HL-60/S4 treated with phorbol 12-myristate 13-acetate at 8.2 ng/mL for 4 days and 3 days (cell line): Measurements from ENCODE around the gene CCDC78.

ENCODE experiments used
- in situ Hi-C: fragments of 300-500 bp; cut with MboI; formaldehyde crosslinking; loops from 2 replicates; pipeline ENCODE4 v1.15.0; 2022; ENCODE audit warnings: low sequenced_read_pairs

The CCDC78 gene

DNA sequence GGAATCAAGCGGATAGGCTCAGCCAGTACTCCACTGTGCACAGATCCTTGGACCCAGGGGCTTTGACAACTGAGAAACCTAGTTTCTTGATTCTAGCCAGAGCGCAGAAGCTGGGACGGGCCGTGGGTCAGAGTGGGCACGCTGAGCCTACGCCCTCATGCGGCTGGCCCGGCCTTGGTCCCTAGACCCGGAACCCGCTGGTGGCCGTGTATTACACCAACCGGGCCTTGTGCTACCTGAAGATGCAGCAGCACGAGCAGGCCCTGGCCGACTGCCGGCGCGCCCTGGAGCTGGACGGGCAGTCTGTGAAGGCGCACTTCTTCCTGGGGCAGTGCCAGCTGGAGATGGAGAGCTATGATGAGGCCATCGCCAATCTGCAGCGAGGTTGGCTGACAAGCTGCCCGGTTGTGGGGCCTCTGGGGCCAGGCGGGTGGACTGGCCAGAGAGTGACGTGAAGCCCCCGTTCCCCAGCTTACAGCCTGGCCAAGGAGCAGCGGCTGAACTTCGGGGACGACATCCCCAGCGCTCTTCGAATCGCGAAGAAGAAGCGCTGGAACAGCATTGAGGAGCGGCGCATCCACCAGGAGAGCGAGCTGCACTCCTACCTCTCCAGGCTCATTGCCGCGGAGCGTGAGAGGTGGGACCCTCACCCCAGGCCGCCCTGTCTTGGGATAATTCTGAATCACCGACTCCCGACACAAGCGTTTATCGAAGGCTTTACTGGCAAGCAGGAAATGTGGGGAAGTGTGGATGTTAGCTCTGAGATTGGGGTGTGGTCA lies 45.1 kb downstream of the CCDC78 start:
- in situ Hi-C loops, result loop anchor here (10.0 kb wide), 1 partner anchor 104 kb away; the partner anchor contains the start of genes CHTF18 and RPUSD1

DNA sequence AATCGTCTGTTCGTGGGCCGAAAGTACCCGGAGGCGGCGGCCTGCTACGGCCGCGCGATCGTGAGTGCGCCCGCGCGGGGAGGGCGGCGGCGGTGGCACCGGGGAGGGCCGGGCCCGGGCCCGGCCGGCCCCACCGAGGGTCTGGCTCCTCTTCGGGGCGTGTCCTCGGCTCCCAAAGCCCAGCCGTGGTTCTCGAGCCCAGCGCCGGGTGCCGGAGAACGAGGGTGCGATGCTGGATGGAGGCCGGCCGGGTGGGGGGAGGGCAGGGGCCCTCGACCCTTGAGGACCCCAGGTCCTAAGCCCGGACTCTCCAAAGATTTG lies 45.7 kb downstream of the CCDC78 start:
- in situ Hi-C loops, result loop anchor here (10.0 kb wide), 1 partner anchor 104 kb away; the partner anchor contains the start of genes CHTF18 and RPUSD1

DNA sequence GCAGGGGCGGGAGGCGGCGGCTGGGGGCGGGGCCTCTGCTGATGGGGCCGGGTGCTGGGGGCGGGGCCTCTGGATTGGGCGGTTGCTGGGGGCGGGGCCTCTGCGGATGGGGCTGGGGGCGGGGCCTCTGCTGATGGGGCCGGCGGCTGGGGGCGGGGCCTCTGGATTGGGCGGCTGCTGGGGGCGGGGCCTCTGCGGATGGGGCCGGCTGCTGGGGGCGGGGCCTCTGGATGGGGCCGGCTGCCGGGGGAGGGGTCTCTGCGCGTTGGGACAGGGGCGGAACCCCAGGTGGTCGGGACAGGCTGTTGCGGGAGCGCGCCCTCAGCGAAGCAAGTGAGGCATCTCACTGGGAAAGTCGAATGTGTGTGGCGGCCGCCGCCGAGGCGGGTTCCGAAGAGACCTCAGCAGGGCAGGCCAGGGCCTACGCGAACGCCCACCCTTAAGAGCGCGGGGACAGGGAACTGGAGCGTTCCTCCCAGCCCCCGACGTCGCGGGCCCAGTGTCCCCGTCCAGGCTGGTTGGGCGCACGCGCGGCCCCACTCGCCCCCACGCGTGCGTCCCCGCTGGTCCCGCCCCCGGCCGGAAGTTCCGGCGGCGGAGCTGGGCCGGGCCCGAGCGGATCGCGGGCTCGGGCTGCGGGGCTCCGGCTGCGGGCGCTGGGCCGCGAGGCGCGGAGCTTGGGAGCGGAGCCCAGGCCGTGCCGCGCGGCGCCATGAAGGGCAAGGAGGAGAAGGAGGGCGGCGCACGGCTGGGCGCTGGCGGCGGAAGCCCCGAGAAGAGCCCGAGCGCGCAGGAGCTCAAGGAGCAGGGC lies 46.2 kb downstream of the CCDC78 start, which contains the start of gene STUB1:
Gene STUB1 (plus strand): TSS at position 597 of the 811 bp plus-strand sequence. CDS start 116 bp downstream, at position 713.
- in situ Hi-C loops, result loop anchor here (10.0 kb wide), 1 partner anchor 105 kb away; the partner anchor contains the start of genes CHTF18 and RPUSD1

DNA sequence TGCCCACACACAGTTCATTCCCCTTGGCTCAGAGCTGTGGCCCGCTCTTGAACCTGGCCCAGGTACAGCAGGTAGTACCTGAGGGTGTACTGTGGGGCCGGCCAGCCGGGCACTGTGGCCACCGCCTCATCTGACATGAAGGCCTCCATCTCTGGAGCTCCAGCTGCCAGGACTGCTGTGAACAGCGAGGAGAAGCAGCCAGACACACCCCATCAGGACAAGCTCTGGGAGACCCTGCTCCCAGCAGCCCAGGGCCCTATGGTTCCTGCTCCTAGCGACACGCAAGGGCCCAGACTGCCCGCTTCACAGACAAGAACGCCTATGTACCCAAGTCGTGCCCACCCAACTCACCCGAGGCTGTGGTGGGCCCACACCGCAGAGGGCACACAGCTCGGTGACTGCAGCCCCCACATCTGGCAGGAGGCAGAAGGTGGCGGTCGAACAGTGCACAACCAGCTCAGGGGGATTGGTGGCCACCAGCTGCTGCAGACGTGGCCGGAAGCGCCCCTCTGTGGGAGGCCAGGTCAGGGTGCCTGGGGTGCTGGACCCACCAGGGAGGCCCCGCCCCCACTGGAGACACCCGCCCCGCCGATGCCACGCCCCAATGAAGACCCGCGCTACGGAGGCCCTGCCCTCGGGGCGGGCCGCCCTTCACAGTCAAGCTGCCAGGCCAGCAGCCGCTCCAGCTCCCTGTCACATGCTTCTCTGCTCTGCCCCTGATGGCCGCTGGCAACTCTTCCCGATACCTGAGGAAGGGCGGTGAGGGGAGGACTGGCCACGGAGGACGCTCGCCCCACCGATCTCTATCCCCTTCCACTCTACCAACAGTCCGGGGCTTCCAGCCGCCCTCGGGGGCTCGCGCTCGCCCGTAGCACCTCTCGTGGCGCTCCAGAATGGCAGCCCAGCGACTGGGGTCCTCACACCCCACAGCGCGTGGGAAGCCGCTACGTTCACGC lies 47.1 kb downstream of the CCDC78 start:
- in situ Hi-C loops, result no loop called here

DNA sequence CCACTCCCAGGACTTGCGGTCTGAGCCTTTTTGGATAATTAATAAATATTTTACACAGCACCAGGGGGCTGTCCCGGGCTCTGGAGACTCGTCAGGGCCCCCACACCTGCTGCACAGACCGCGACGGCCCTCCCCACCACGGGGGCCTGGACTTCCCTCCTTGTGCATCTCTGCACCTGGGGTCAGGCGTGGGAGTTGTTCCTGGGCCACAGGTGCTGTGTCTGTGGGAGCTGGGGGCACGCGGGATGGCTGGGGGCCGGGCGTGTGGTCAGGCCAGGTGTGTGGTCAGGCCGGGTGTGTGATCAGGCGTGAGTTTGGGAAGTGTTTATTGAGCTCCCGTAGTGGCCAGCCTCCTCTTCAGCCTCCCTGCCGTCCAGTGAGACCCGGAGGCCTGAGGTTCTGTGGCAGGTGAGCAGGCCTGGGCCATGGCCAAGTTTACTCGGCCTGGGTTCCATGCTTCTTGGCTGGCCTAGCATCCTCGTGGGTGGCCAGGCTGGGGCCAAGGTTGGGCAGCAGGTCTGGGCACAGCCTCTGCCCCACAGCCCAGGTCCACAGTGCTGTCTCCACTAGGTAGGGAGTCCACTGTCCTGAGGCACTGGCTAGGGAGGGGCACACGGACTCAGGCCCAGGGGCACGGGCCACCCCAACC lies 47.9 kb downstream of the CCDC78 start:
- in situ Hi-C loops, result no loop called here

DNA sequence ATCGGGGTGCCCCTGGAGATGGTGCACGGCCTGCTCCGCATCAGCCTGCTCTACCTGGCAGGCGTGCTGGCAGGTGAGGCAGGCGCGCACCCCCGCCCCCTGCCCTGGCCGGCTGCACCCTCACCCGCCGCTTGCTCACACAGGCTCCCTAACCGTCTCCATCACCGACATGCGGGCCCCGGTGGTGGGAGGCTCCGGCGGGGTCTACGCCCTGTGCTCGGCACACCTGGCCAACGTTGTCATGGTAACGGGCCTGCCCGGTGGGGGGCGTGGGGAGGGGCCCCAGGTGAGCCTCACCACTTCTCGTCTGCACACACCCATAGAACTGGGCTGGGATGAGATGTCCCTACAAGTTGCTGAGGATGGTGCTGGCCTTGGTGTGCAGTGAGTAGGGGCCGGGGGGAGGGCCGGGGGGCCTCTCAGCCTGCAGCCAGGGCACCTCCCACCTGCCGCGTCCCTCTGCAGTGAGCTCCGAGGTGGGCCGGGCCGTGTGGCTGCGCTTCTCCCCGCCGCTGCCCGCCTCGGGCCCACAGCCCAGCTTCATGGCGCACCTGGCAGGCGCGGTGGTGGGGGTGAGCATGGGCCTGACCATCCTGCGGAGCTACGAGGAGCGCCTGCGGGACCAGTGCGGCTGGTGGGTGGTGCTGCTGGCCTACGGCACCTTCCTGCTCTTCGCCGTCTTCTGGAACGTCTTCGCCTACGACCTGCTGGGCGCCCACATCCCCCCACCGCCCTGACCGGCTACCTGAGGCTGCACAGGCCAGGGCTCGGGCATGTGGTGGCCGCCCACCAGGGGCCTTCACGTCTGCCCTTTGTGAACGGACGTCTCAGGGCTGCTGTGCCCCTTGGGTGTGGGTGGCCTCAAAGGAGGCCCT lies 48.7 kb downstream of the CCDC78 start:
- in situ Hi-C loops, result no loop called here

DNA sequence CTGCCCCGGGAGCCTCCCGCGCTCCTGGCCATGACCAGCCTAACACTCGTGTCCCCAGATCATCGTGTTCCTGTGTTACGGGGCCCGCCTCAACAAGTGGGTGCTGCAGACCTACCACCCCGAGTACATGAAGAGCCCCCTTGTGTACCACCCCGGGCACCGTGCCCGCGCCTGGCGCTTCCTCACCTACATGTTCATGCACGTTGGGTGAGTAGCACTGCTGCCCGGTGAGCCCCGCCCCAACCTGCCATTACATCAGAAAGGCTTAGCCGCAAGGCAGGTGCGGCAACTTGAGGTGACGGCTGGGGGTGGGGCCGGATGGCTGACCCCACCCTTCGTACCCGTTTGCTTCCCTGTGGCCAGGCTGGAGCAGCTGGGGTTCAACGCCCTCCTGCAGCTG lies 49.3 kb downstream of the CCDC78 start:
- in situ Hi-C loops, result no loop called here

DNA sequence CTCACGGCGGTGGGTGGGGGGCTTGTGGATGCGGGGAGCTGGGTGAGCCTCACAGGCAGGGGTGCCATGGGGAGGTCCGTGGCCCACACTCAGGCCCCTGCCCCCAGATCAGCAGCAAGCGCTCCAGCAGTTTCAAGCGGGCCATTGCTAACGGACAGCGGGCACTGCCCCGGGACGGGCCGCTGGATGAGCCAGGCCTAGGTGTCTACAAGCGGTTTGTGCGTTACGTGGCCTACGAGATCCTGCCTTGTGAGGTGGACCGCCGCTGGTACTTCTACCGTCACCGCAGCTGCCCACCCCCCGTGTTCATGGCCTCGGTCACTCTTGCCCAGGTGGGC lies 49.7 kb downstream of the CCDC78 start:
- in situ Hi-C loops, result no loop called here

DNA sequence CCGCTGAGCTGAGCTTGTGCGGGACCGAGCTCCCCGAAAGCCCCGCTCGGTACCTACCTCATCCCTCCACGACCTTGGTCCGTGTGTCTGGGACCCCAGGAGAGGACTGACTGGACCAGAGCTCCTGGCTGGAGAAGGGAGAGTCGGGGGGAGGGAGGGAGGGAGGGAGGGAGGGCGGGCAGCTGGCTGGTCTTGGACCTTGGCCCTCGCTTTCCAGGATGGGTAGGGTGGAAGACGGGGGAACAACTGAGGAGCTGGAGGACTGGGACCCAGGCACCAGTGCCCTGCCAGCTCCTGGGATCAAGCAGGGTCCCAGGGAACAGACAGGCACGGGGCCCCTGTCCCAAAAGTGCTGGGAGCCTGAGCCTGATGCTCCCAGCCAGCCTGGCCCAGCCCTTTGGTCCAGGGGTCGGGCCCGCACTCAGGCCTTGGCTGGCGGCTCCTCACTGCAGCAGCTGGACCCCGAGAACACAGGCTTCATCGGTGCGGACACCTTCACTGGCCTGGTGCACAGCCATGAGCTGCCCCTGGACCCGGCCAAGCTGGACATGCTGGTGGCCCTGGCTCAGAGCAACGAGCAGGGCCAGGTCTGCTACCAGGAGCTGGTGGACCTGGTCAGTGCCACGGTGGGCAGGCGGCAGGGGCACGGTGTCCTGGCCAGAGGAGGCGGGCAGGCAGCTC lies 50.2 kb downstream of the CCDC78 start:
- in situ Hi-C loops, result no loop called here

DNA sequence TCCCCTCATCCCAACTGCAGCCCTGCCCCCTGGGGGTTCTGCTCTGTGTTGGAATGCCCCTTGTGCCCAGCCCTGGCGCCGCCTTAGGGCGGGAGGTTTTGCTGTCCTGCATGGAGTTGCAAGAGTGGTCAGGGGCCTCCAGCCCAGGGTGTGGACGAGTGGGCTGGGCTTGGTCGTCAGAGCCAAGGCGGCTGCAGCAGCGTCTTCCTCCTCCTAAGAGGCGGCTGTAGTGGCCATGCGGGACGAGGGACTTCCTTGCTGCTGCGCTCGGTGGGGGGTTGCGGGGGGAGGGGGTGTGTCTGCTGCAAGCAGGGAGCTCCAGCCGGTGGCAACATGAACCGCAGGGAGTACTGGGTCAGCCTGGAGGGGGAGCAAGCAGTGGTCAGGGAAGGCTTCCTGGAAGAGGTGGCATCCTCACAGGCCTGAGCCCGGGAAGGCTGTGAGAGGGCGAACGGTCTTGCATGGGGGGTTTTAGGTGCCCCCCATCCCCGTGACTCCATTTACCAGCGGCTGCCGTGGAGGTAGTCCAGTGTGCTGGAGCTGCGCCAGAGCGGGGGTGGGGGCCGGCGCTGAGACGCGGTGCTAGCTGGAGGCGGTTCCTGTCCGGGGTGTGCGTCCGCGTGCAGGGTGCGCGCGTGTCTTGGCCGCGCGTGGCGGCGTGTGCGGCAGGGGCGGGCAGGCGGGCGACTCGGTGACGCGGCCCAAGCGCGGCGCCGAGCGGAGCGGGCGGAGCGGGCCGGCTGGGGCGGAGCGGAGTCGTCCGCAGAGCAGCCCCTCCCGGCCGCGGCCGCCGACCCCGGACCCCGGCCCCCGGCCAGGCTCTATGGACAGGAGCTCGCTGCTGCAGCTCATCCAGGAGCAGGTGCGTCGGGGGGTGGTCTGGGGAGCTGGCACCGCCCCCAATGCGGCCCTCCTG lies 51.0 kb downstream of the CCDC78 start, which contains the start of gene RHBDL1:
Gene RHBDL1 (plus strand): TSS at position 704 of the 916 bp plus-strand sequence. CDS start 120 bp downstream, at position 824.
- in situ Hi-C loops, result no loop called here

DNA sequence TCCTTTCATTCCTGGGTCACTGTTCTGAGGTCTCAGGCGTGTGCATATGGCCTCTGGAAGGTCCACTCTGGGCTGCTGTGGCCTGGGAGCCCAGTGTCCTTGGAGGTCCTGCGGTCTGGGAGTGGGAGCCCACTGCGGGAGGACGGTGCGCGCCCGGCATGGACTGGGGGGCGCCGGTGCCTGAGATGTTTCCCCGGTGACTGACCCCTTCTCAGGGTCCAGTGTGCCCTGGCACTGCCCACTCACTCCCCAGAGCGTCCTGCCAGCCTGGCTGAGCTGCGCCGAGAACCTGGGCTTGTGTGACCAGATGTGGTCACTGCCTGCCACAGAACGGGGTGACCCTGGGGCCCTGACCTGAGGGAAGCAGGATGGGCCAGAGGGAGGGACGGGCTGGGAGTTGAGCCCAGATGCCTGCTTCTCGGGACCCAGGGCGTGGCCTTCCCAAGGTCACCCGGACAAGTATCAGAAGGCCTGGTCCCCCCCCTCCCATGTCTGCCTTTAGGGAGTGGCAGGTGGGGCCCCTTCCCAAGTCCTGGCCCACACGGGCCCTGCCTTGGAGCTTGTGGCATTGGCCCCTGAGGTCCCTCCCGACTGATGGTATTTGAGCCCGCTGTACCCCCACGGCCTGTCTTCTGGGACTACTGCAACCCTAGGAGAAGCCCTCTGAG lies 51.9 kb downstream of the CCDC78 start:
- in situ Hi-C loops, result no loop called here

DNA sequence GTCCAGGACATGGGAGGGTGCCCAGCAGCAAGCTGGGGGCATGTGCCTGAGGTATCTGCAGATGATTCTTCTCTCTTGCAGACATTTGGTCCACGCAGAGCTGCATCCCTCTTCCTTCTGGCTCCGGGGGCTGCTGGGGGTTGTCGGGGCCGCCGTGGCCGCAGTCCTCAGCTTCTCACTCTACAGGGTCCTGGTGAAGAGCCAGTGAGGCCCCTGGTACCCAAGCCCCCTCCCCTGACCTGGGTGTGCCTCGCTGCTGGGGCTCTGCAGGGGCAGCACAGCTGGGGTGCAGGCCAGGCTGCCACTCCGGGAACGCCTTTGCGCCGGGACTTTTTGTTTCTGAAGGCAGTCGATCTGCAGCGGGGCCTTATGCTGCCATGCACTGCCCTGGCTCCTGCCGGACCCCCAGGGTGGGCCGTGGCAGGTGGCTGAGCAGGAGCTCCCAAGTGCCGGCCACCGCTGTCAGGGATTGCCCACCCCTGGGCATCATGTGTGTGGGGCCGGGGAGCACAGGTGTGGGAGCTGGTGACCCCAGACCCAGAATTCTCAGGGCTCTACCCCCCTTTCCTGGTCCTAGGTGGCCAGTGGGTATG lies 52.7 kb downstream of the CCDC78 start:
- in situ Hi-C loops, result no loop called here

DNA sequence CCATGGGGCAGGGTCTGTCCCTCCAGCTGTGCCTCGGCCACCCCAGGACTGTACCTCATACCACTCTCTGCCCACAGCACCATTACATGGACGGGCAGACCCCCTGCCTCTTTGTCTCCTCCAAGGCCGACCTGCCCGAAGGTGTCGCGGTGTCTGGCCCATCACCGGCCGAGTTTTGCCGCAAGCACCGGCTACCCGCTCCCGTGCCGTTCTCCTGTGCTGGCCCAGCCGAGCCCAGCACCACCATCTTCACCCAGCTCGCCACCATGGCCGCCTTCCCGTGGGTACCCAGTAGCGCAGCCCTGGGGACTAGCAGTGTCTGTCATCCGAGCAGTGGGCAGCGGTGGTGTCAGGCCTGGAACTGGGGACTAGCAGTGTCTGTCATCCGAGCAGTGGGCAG lies 53.4 kb downstream of the CCDC78 start:
- in situ Hi-C loops, result no loop called here
